Breast epithelium (tissue), 3 donors: ENCODE results near the gene HIVEP3.

Experiments
- POLR2A ChIP-seq: fragments of 450-650 bp; IDR thresholded peaks from one replicate; pipeline ENCODE4 v1.6.1; 2016; ENCODE audit warnings: antibody characterized with exemption, mild to moderate bottlenecking, moderate library complexity
- POLR2AphosphoS5 ChIP-seq, 3 donors: sonication (generic); formaldehyde crosslinking; IDR thresholded peaks; one replicate each; pipeline ENCODE4 v1.6.1; 2017; ENCODE audit warnings: antibody characterized with exemption in 3 of 3

- TF ChIP-seq POLR2A (no peak), POLR2AphosphoS5 (IDR thresholded peaks at IDR 0.05) (peak in 1 of 3 donors; percentile 26)
These were observed 417.1 kb downstream of the HIVEP3 start for GRCh38 chr1:41501581-41501980.
